Uterus (tissue), 4 donors: Measurements from ENCODE around the gene DNAJC18. TPM values are rescaled to one million over a fixed set of nuclear protein-coding genes. Genes with fewer than 3 reads are reported as not detected.
"Not testable (repeated sequence)": the region's sequence is repeated elsewhere in the genome, so short reads cannot be mapped to it uniquely, and the experiment has no call there.

Experiments
- DNase-seq, 2 donors: peaks; one replicate each; pipeline ENCODE4 v3.0.0-alpha.2; 2019 to 2020
- H3K27ac ChIP-seq, 2 donors: fragments of 200-600 bp; sonication (generic); 1 replicate in 1 of 2; 2 replicates in 1 of 2; pipeline ENCODE4 v1.5.1; 2016 to 2018
- H3K27me3 ChIP-seq, 2 donors: fragments of 200-600 bp; sonication (generic); one replicate each; pipeline ENCODE4 v1.5.1; 2018 to 2019; ENCODE audit warnings: control low read depth in 1 of 2
- H3K36me3 ChIP-seq, 2 donors: fragments of 200-600 bp; sonication (generic); one replicate each; pipeline ENCODE4 v1.5.1; 2019; ENCODE audit warnings: control low read depth in 1 of 2
- H3K4me1 ChIP-seq, 2 donors: fragments of 200-600 bp; sonication (generic); one replicate each; pipeline ENCODE4 v1.5.1; 2018 to 2019; ENCODE audit warnings: control low read depth in 1 of 2
- H3K4me3 ChIP-seq, 2 donors: fragments of 200-600 bp; sonication (generic); 1 replicate in 1 of 2; 2 replicates in 1 of 2; pipeline ENCODE4 v1.5.1; 2018 to 2019; ENCODE audit warnings: mild to moderate bottlenecking in 1 of 2
- H3K9me3 ChIP-seq, 2 donors: fragments of 200-600 bp; sonication (generic); one replicate each; pipeline ENCODE4 v1.5.1; 2019; ENCODE audit warnings: control low read depth in 1 of 2
- POLR2A ChIP-seq, 2 donors: fragments of 450-650 bp; IDR thresholded peaks; one replicate each; pipeline ENCODE4 v1.6.1; 2016; ENCODE audit warnings: antibody characterized with exemption in 2 of 2, mild to moderate bottlenecking in 1 of 2, moderate library complexity in 1 of 2
- intact Hi-C: fragments of 100-400 bp; cut with DNase I; formaldehyde crosslinking; loops from one replicate; pipeline ENCODE4 v1.15.1; 2023; ENCODE audit warnings: low total_unique reads
- total RNA-seq, 4 donors: library from RNA; depleted of rRNA in 3 of 4; stranded (reverse); fragments of >200 nt in 3 of 4; gene quantifications; one replicate each; pipeline versions ENCODE4 v1.1.0 to v1.2.4, GENCODE V29; 2014 to 2023
- TF ChIP-seq, protein P1 (sequence below), 4 experiments: fragments of 200-600 bp in 2 of 4; fragments of 450-650 bp in 2 of 4; sonication (generic) in 2 of 4; IDR thresholded peaks; one replicate each; pipeline ENCODE4 v1.5.1; 2016 to 2019; ENCODE audit warnings: antibody characterized with exemption in 4 of 4, mild to moderate bottlenecking in 2 of 4, moderate library complexity in 1 of 4
- donor health status: DM: yes; HTN: yes; CAD: no.

The DNAJC18 gene
- total RNA-seq, 4 donors from 2014 or later = 3.1 to 21.6 (median 12.6) TPM

DNA sequence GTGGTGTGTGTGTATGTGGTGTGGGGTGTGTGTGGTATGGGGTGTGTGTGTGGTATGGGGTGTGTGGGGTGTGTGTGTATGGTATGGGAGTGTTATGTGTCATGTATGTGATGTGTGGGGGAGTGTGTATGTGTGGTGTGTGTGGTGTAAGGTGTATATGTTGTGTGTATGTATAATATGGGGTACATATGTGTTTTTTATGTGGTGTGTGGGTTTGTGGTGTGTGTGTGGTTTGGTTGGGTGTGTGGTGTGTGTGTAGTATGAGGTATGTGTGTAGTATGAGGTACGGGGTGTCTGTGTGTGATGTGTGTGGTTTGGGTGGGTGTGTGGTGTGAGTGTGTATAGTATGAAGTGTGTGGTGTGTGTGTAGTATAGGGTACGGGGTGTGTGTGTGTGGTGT lies 11.9 kb upstream of the DNAJC18 start:
- intact Hi-C loops = no loop called here
- Histone ChIP-seq H3K27ac (no peak overlapping the region), H3K27me3 (no peaks in the 10 kb centered on the region), H3K4me1 (no peaks in the 10 kb centered on the region), H3K4me3 (no peak overlapping the region), H3K9me3 (no peaks in the 10 kb centered on the region), H3K36me3 (no peaks in the 10 kb centered on the region)
- no peak for TF ChIP-seq POLR2A (IDR thresholded peaks at IDR 0.05)
- TF ChIP-seq, protein P1, sequence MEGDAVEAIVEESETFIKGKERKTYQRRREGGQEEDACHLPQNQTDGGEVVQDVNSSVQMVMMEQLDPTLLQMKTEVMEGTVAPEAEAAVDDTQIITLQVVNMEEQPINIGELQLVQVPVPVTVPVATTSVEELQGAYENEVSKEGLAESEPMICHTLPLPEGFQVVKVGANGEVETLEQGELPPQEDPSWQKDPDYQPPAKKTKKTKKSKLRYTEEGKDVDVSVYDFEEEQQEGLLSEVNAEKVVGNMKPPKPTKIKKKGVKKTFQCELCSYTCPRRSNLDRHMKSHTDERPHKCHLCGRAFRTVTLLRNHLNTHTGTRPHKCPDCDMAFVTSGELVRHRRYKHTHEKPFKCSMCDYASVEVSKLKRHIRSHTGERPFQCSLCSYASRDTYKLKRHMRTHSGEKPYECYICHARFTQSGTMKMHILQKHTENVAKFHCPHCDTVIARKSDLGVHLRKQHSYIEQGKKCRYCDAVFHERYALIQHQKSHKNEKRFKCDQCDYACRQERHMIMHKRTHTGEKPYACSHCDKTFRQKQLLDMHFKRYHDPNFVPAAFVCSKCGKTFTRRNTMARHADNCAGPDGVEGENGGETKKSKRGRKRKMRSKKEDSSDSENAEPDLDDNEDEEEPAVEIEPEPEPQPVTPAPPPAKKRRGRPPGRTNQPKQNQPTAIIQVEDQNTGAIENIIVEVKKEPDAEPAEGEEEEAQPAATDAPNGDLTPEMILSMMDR (IDR thresholded peaks at IDR 0.05) = no peak
- DNase-seq = no peak

DNA sequence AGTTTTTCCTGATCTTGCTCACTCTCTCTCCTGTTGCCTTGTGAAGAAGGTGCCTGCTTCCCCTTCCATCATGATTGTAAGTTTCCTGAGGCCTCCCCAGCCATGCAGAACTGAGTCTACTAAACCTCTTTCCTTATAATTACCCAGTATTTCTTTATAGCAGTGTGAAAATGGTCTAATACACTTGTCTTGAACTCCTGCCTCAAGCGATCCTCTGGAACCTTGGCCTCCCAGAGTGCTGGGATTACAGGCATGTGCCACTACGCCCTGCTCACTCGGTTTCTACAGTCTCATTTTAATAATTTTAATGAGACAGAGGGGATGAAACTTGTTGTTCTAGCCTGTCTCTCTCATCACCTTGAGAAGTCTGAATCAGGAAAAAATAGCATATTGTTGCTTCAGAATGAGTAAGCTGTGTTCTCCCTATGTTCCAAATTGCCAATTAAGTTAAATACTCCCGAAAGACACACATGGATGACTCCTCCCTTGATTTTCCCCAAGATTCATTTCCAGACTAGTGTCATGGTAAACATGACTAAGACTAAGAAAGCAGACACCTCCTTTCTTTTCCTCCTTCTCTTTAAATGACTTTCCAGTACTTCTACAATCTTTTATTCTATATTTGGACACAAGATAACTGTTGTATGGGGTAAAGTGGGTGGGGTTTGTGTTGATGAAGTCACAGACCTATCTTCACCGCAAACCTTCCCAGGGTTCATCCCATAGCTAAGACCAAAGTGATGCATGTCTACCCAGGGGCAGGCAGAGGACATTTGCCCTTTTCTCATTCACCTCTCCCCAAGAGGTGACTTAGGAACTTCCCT lies 7.8 kb upstream of the DNAJC18 start:
- no peaks in the 10 kb centered on the region for H3K9me3 ChIP-seq
- H3K27ac ChIP-seq = no peak overlapping the region
- DNase-seq = no peak
- no peaks in the 10 kb centered on the region for H3K4me1 ChIP-seq
- intact Hi-C loops = no loop called here
- H3K27me3 ChIP-seq = no peaks in the 10 kb centered on the region
- H3K4me3 ChIP-seq = no peak overlapping the region
- no peaks in the 10 kb centered on the region for H3K36me3 ChIP-seq
- TF ChIP-seq POLR2A (IDR thresholded peaks at IDR 0.05) = no peak
- TF ChIP-seq, protein P1 (IDR thresholded peaks at IDR 0.05) = no peak

DNA sequence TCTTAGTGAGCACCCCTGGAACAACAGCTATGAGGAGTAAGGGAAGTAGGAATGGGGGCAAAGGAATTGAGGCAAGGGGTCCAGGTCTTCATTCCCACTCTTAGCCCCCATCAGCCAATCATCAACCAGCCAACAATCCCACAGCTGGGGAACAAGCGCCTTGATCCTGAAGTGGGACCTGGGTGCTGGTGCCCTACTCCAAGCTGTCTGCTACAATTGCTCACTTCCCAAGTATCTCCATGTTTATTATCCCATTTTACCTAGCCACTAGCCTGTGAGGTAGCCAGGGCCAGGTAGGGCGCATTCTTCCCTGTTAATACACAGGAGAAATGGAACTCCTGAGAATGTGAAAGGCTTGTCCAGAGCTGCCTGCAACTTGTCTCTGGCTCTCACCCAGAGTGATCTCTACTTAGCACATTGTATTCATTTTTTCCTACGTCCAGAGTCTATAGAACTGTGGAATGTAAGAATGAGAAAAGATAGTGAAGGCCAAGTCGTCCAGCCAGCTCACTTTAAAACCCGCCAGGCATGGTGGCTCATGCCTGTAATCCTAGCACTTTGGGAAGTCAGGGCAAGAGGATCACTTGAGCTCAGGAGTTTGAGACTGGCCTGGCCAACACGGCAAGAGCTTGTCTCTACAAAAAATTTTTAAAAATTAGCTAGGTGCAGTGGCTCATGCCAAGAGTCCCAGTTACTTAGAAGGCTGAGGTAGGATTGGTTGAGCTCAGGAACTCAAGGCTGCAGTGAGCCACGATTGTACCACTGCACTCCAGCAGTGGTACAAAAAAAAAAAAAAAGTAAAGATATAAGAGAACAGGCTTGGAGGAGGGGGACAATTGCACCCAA lies 6.2 kb upstream of the DNAJC18 start:
- Histone ChIP-seq H3K4me1 (no peaks in the 10 kb centered on the region), H3K4me3 (no peak overlapping the region), H3K27ac (no peak overlapping the region), H3K27me3 (no peaks in the 10 kb centered on the region), H3K9me3 (no peaks in the 10 kb centered on the region), H3K36me3 (no peaks in the 10 kb centered on the region)
- TF ChIP-seq POLR2A (IDR thresholded peaks at IDR 0.05) = no peak
- TF ChIP-seq, protein P1 (IDR thresholded peaks at IDR 0.05) = no peak
- no peak for DNase-seq
- intact Hi-C loops = no loop called here

DNA sequence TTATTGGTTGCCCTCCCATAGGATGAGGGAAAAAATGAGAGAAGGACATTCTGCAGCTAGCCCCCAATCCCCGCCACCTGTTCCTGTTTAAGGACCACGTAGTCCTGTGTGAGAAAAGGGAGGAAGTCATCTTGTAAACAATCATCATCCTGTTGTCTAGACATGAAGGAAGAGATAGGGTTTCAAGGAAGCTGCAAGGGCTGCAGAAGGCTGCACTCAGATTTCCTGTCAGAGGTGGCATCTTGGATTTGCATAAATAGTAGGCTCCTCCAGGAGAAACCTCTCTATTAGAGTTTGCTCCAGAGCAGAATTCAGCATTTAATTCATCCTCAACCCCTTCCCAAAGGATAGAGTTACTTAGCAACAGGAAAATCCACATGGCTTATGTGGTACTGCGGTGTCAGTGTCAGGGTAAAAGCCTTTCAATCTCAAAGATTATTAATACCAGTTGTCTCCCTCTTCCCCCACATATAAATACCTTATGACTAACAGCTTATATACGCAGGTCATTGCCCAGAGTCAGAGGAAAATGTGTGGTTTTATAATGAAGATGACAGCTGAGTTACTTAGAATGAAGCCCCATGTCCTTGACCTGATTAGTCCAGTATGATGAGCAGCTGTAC lies 4.6 kb upstream of the DNAJC18 start:
- Histone ChIP-seq H3K36me3 (no peaks in the 10 kb centered on the region), H3K4me1 (no peaks in the 10 kb centered on the region), H3K9me3 (no peaks in the 10 kb centered on the region), H3K27ac (no peak overlapping the region), H3K4me3 (no peak overlapping the region), H3K27me3 (no peaks in the 10 kb centered on the region)
- intact Hi-C loops = no loop called here
- TF ChIP-seq, protein P1 (IDR thresholded peaks at IDR 0.05) = no peak
- no peak for TF ChIP-seq POLR2A (IDR thresholded peaks at IDR 0.05)
- no peak for DNase-seq

GRCh38 chr5:139440416-139440815 lies 1.1 kb upstream of the DNAJC18 start:
- H3K4me1 ChIP-seq, H3K4me3 ChIP-seq, H3K36me3 ChIP-seq, intact Hi-C loops, H3K27me3 ChIP-seq, DNase-seq, H3K9me3 ChIP-seq, H3K27ac ChIP-seq: not testable (repeated sequence)
